Esophagus (tissue), 2 donors: ENCODE results near the gene FRMD7. TPM values are rescaled to one million over a fixed set of nuclear protein-coding genes. Genes with fewer than 3 reads are reported as not detected.

Source experiments
- H3K27ac ChIP-seq, 2 donors: one replicate each; pipeline ENCODE4 v1.5.1; 2013; ENCODE audit warnings: low read depth in 2 of 2, mild to moderate bottlenecking in 2 of 2, inconsistent platforms in 1 of 2, low read length in 1 of 2, moderate library complexity in 1 of 2
- H3K27me3 ChIP-seq, 2 donors: one replicate each; pipeline ENCODE4 v1.6.1; 2013; ENCODE audit warnings: low read length in 2 of 2, control low read depth in 1 of 2, mild to moderate bottlenecking in 1 of 2; ENCODE audit not compliant: insufficient read depth in 2 of 2, control insufficient read depth in 1 of 2
- H3K36me3 ChIP-seq, 2 donors: one replicate each; pipeline ENCODE4 v1.6.1; 2013; ENCODE audit warnings: low read length in 1 of 2; ENCODE audit not compliant: control insufficient read depth in 2 of 2, insufficient read depth in 2 of 2
- H3K4me1 ChIP-seq, 2 donors: one replicate each; pipeline ENCODE4 v1.6.1; 2013; ENCODE audit warnings: low read length in 1 of 2; ENCODE audit not compliant: control insufficient read depth in 2 of 2, insufficient read depth in 2 of 2
- H3K4me3 ChIP-seq, 2 donors: one replicate each; pipeline ENCODE4 v1.5.1; 2013; ENCODE audit warnings: low read length in 2 of 2, mild to moderate bottlenecking in 2 of 2, low read depth in 1 of 2, moderate library complexity in 1 of 2
- H3K9me3 ChIP-seq, 2 donors: one replicate each; pipeline ENCODE4 v1.6.1; 2013; ENCODE audit warnings: mild to moderate bottlenecking in 2 of 2, low read depth in 1 of 2, low read length in 1 of 2, moderate library complexity in 1 of 2; ENCODE audit not compliant: control insufficient read depth in 2 of 2, insufficient read depth in 1 of 2
- WGBS, 2 donors: extraction: QIAGEN DNeasy Blood & Tissue Kit; methylation state at CpG; one replicate each; pipeline ENCODE4 v1.1.7; 2013; 5-methylcytosine and 5-hydroxymethylcytosine counted together
- polyA plus RNA-seq, 2 donors: library from polyadenylated mRNA; stranded (reverse); fragments of 200-250 nt; gene quantifications; one replicate each; pipeline ENCODE4 v1.2.3, GENCODE V29; 2013
- donor health status: healthy with polysubstance abuse.
- donor health status: Bipolar disorder and iron deficiency.

Gene FRMD7
- polyA plus RNA-seq, 2 donors = 0.02 TPM; not detected in 1

- 23 to 31% methylated on average over 1 of the region's 1 CpG for WGBS, 2 donors
- Histone ChIP-seq H3K27ac (no peak overlapping the region), H3K27me3 (no peaks in the 10 kb centered on the region), H3K36me3 (no peaks in the 10 kb centered on the region), H3K4me1 (no peaks in the 10 kb centered on the region), H3K4me3 (no peak overlapping the region), H3K9me3 (no peaks in the 10 kb centered on the region)
Measured at GRCh38 chrX:132146456-132146855, 18.6 kb upstream of the FRMD7 start.

GRCh38 chrX:132144061-132144460 is 16.2 kb upstream of the FRMD7 start:
- no peaks in the 10 kb centered on the region for H3K4me1 ChIP-seq
- no peaks in the 10 kb centered on the region for H3K36me3 ChIP-seq
- whole genome bisulfite sequencing, 2 donors = 62 to 81% methylated on average over 2 of the region's 2 CpGs
- H3K4me3 ChIP-seq = no peak overlapping the region
- no peak overlapping the region for H3K27ac ChIP-seq
- no peaks in the 10 kb centered on the region for H3K9me3 ChIP-seq
- no peaks in the 10 kb centered on the region for H3K27me3 ChIP-seq

GRCh38 chrX:132125906-132126305 is 1.9 kb downstream of the FRMD7 start:
- Histone ChIP-seq H3K36me3 (no peaks in the 10 kb centered on the region), H3K27ac (no peak overlapping the region), H3K27me3 (peaks cover 0 to 7% of the 10 kb centered on the region in 2 donors), H3K4me1 (no peaks in the 10 kb centered on the region), H3K9me3 (peaks cover 0 to 3% of the 10 kb centered on the region in 2 donors), H3K4me3 (no peak overlapping the region)

GRCh38 chrX:132120913-132121312 is 6.9 kb downstream of the FRMD7 start:
- H3K4me1 ChIP-seq = peaks cover 0 to 2% of the 10 kb centered on the region in 2 donors
- H3K27ac ChIP-seq = peak overlapping the region; percentile 25 to 85
- peaks cover 0 to 3% of the 10 kb centered on the region in 2 donors for H3K9me3 ChIP-seq
- H3K4me3 ChIP-seq = no peak overlapping the region
- no peaks in the 10 kb centered on the region for H3K27me3 ChIP-seq
- no peaks in the 10 kb centered on the region for H3K36me3 ChIP-seq
- 56 to 70% methylated on average over 4 of the region's 4 CpGs for WGBS, 2 donors

- Histone ChIP-seq H3K9me3 (peaks cover 0 to 3% of the 10 kb centered on the region in 2 donors), H3K4me3 (no peak overlapping the region), H3K27ac (peak overlapping the region; percentile 80 to 85), H3K27me3 (no peaks in the 10 kb centered on the region), H3K36me3 (no peaks in the 10 kb centered on the region), H3K4me1 (peaks cover 0 to 2% of the 10 kb centered on the region in 2 donors)
- WGBS, 2 donors = 46 to 51% methylated on average over 12 of the region's 12 CpGs
Measured at GRCh38 chrX:132119821-132120515, 7.9 kb downstream of the FRMD7 start.

GRCh38 chrX:132119283-132119682 is 8.5 kb downstream of the FRMD7 start:
- Histone ChIP-seq H3K36me3 (no peaks in the 10 kb centered on the region), H3K27ac (peak overlapping the region; percentile 76), H3K4me1 (peaks cover 0 to 2% of the 10 kb centered on the region in 2 donors), H3K9me3 (peaks cover 0 to 3% of the 10 kb centered on the region in 2 donors), H3K27me3 (no peaks in the 10 kb centered on the region), H3K4me3 (no peak overlapping the region)
- 47 to 48% methylated on average over 3 of the region's 3 CpGs for WGBS, 2 donors

- peak overlapping the region; percentile 11 to 16 for H3K27ac ChIP-seq
- 90 to 98% methylated on average over 4 of the region's 4 CpGs for WGBS, 2 donors
Measured at GRCh38 chrX:132118358-132118757, 9.5 kb downstream of the FRMD7 start.

GRCh38 chrX:132115792-132116191 is 12.0 kb downstream of the FRMD7 start:
- H3K4me1 ChIP-seq = peaks cover 0 to 2% of the 10 kb centered on the region in 2 donors
- 68 to 80% methylated on average over 5 of the region's 5 CpGs for WGBS, 2 donors
- no peaks in the 10 kb centered on the region for H3K36me3 ChIP-seq
- H3K4me3 ChIP-seq = no peak overlapping the region
- H3K9me3 ChIP-seq = peaks cover 0 to 3% of the 10 kb centered on the region in 2 donors
- H3K27me3 ChIP-seq = no peaks in the 10 kb centered on the region
- no peak overlapping the region for H3K27ac ChIP-seq

More at GRCh38 chrX:132118358-132118757, 9.5 kb downstream of the FRMD7 start:
- Histone ChIP-seq H3K4me1 (peaks cover 0 to 2% of the 10 kb centered on the region in 2 donors), H3K4me3 (no peak overlapping the region), H3K9me3 (peaks cover 0 to 3% of the 10 kb centered on the region in 2 donors), H3K27me3 (no peaks in the 10 kb centered on the region), H3K36me3 (no peaks in the 10 kb centered on the region)

GRCh38 chrX:132114607-132115006 is 13.2 kb downstream of the FRMD7 start:
- Histone ChIP-seq H3K9me3 (no peaks in the 10 kb centered on the region), H3K36me3 (no peaks in the 10 kb centered on the region), H3K4me3 (no peak overlapping the region), H3K4me1 (no peaks in the 10 kb centered on the region), H3K27me3 (peaks cover 0 to 4% of the 10 kb centered on the region in 2 donors), H3K27ac (no peak overlapping the region)

- Histone ChIP-seq H3K4me1 (no peaks in the 10 kb centered on the region), H3K27me3 (peaks cover 0 to 4% of the 10 kb centered on the region in 2 donors), H3K36me3 (no peaks in the 10 kb centered on the region), H3K4me3 (no peak overlapping the region), H3K9me3 (no peaks in the 10 kb centered on the region), H3K27ac (no peak overlapping the region)
Measured at GRCh38 chrX:132107291-132107690, 20.5 kb downstream of the FRMD7 start.
